Measurements from ENCODE around the gene NOS1AP.

NOS1AP gene

GRCh38 chr1:162258394-162258793 is 188.9 kb downstream of the NOS1AP start:
- H2BK5ac ChIP-seq (ENCODE audit: low read depth, low read length, poor library complexity, severe bottlenecking): no peak overlapping the region
- DNase-seq: no peak
- no peak overlapping the region for H3K27ac ChIP-seq (ENCODE audit: low read length, poor library complexity, severe bottlenecking)
- H2AK5ac ChIP-seq (ENCODE audit: low read length, severe bottlenecking): no peak overlapping the region
- H2AFZ ChIP-seq (ENCODE audit: low read depth, low read length): no peak overlapping the region
- H3K9me3 ChIP-seq (ENCODE audit: control insufficient read depth, low read length): no peaks in the 10 kb centered on the region
- H4K8ac ChIP-seq (ENCODE audit: low read length): no peak overlapping the region
- no peaks in the 10 kb centered on the region for H3K79me1 ChIP-seq (replicated peaks; ENCODE audit: low read length, poor library complexity, severe bottlenecking)
- no peak overlapping the region for H3K4me2 ChIP-seq (ENCODE audit: low read length, poor library complexity, severe bottlenecking)
- H2BK120ac ChIP-seq (ENCODE audit: low read depth, low read length): no peak overlapping the region
- H2BK12ac ChIP-seq (ENCODE audit: low read length in 2 of 2): no peak overlapping the region
- no peaks in the 10 kb centered on the region for H3K4me1 ChIP-seq (ENCODE audit: control insufficient read depth, insufficient read depth, low read depth, low read length)
- no peak overlapping the region for H3K18ac ChIP-seq (ENCODE audit: low read depth in 1 of 2, low read length in 2 of 2)
- H4K91ac ChIP-seq (ENCODE audit: low read length): no peak overlapping the region
- peaks cover 0 to 31% of the 10 kb centered on the region in 2 experiments for H3K27me3 ChIP-seq (ENCODE audit: control insufficient read depth in 1 of 2, insufficient read depth in 1 of 2, low read length in 2 of 2)
- 96% methylated on average over 2 of the region's 2 CpGs for WGBS
- H3K4me3 ChIP-seq (ENCODE audit: insufficient read depth in 1 of 2, low read depth in 1 of 2, low read length in 2 of 2): no peak overlapping the region
- H3K14ac ChIP-seq (ENCODE audit: low read length in 2 of 2): no peak overlapping the region
- H3K36me3 ChIP-seq (ENCODE audit: control insufficient read depth in 1 of 2, insufficient read depth in 2 of 2, low read depth in 1 of 2, low read length in 2 of 2): no peaks in the 10 kb centered on the region
- no peak overlapping the region for H3K9ac ChIP-seq (ENCODE audit: low read length)
- no peak overlapping the region for H3K23ac ChIP-seq (ENCODE audit: low read length in 2 of 2)
- no peak overlapping the region for H2BK15ac ChIP-seq (ENCODE audit: low read depth, poor library complexity, severe bottlenecking)
- no peak overlapping the region for H3K4ac ChIP-seq (ENCODE audit: low read depth in 1 of 2, low read length in 2 of 2)

GRCh38 chr1:162259894-162260455 is 190.5 kb downstream of the NOS1AP start:
- Histone ChIP-seq H3K23ac (ENCODE audit: low read length in 2 of 2) (no peak overlapping the region), H3K27me3 (ENCODE audit: control insufficient read depth in 1 of 2, insufficient read depth in 1 of 2, low read length in 2 of 2) (peaks cover 0 to 25% of the 10 kb centered on the region in 2 experiments)
- WGBS: 64% methylated on average over 1 of the region's 1 CpG

GRCh38 chr1:162264108-162264507 is 194.6 kb downstream of the NOS1AP start:
- H3K14ac ChIP-seq (ENCODE audit: low read length in 2 of 2): no peak overlapping the region
- no peak overlapping the region for H4K8ac ChIP-seq (ENCODE audit: low read length)
- WGBS: 76% methylated on average over 1 of the region's 1 CpG
- H2BK5ac ChIP-seq (ENCODE audit: low read depth, low read length, poor library complexity, severe bottlenecking): no peak overlapping the region
- no peak overlapping the region for H3K4ac ChIP-seq (ENCODE audit: low read depth in 1 of 2, low read length in 2 of 2)
- H4K91ac ChIP-seq (ENCODE audit: low read length): no peak overlapping the region
- no peak for DNase-seq
- H3K23ac ChIP-seq (ENCODE audit: low read length in 2 of 2): no peak overlapping the region
- no peaks in the 10 kb centered on the region for H3K4me1 ChIP-seq (ENCODE audit: control insufficient read depth, insufficient read depth, low read depth, low read length)
- no peak overlapping the region for H2BK12ac ChIP-seq (ENCODE audit: low read length in 2 of 2)
- no peak overlapping the region for H3K4me2 ChIP-seq (ENCODE audit: low read length, poor library complexity, severe bottlenecking)
- H3K36me3 ChIP-seq (ENCODE audit: control insufficient read depth in 1 of 2, insufficient read depth in 2 of 2, low read depth in 1 of 2, low read length in 2 of 2): no peaks in the 10 kb centered on the region
- no peak overlapping the region for H3K4me3 ChIP-seq (ENCODE audit: insufficient read depth in 1 of 2, low read depth in 1 of 2, low read length in 2 of 2)
- no peak overlapping the region for H2BK15ac ChIP-seq (ENCODE audit: low read depth, poor library complexity, severe bottlenecking)
- H3K27me3 ChIP-seq (ENCODE audit: control insufficient read depth in 1 of 2, insufficient read depth in 1 of 2, low read length in 2 of 2): peaks cover 0 to 23% of the 10 kb centered on the region in 2 experiments
- no peak overlapping the region for H2BK120ac ChIP-seq (ENCODE audit: low read depth, low read length)
- H3K18ac ChIP-seq (ENCODE audit: low read depth in 1 of 2, low read length in 2 of 2): no peak overlapping the region
- H2AFZ ChIP-seq (ENCODE audit: low read depth, low read length): no peak overlapping the region
- H3K27ac ChIP-seq (ENCODE audit: low read length, poor library complexity, severe bottlenecking): no peak overlapping the region
- H3K9me3 ChIP-seq (ENCODE audit: control insufficient read depth, low read length): no peaks in the 10 kb centered on the region
- no peak overlapping the region for H3K9ac ChIP-seq (ENCODE audit: low read length)
- peaks cover 2% of the 10 kb centered on the region for H3K79me1 ChIP-seq (replicated peaks; ENCODE audit: low read length, poor library complexity, severe bottlenecking)
- no peak overlapping the region for H2AK5ac ChIP-seq (ENCODE audit: low read length, severe bottlenecking)

More at GRCh38 chr1:162259894-162260455, 190.5 kb downstream of the NOS1AP start:
- Histone ChIP-seq H2BK120ac (ENCODE audit: low read depth, low read length) (no peak overlapping the region), H3K18ac (ENCODE audit: low read depth in 1 of 2, low read length in 2 of 2) (no peak overlapping the region), H2BK12ac (ENCODE audit: low read length in 2 of 2) (no peak overlapping the region), H3K9ac (ENCODE audit: low read length) (no peak overlapping the region), H4K91ac (ENCODE audit: low read length) (no peak overlapping the region), H3K36me3 (ENCODE audit: control insufficient read depth in 1 of 2, insufficient read depth in 2 of 2, low read depth in 1 of 2, low read length in 2 of 2) (no peaks in the 10 kb centered on the region), H3K4me3 (ENCODE audit: insufficient read depth in 1 of 2, low read depth in 1 of 2, low read length in 2 of 2) (no peak overlapping the region), H2AK5ac (ENCODE audit: low read length, severe bottlenecking) (no peak overlapping the region), H2AFZ (ENCODE audit: low read depth, low read length) (no peak overlapping the region), H2BK5ac (ENCODE audit: low read depth, low read length, poor library complexity, severe bottlenecking) (no peak overlapping the region), H3K14ac (ENCODE audit: low read length in 2 of 2) (no peak overlapping the region), H2BK15ac (ENCODE audit: low read depth, poor library complexity, severe bottlenecking) (no peak overlapping the region), H3K79me1 (replicated peaks; ENCODE audit: low read length, poor library complexity, severe bottlenecking) (no peaks in the 10 kb centered on the region), H3K27ac (ENCODE audit: low read length, poor library complexity, severe bottlenecking) (no peak overlapping the region), H3K4me2 (ENCODE audit: low read length, poor library complexity, severe bottlenecking) (no peak overlapping the region), H4K8ac (ENCODE audit: low read length) (no peak overlapping the region), H3K9me3 (ENCODE audit: control insufficient read depth, low read length) (no peaks in the 10 kb centered on the region), H3K4me1 (ENCODE audit: control insufficient read depth, insufficient read depth, low read depth, low read length) (no peaks in the 10 kb centered on the region), H3K4ac (ENCODE audit: low read depth in 1 of 2, low read length in 2 of 2) (no peak overlapping the region)
- DNase-seq: no peak

- Histone ChIP-seq H3K14ac (ENCODE audit: low read length in 2 of 2) (no peak overlapping the region), H3K4me2 (ENCODE audit: low read length, poor library complexity, severe bottlenecking) (no peak overlapping the region), H2AK5ac (ENCODE audit: low read length, severe bottlenecking) (no peak overlapping the region), H3K27ac (ENCODE audit: low read length, poor library complexity, severe bottlenecking) (no peak overlapping the region), H3K36me3 (ENCODE audit: control insufficient read depth in 1 of 2, insufficient read depth in 2 of 2, low read depth in 1 of 2, low read length in 2 of 2) (no peaks in the 10 kb centered on the region), H2BK120ac (ENCODE audit: low read depth, low read length) (no peak overlapping the region), H2BK15ac (ENCODE audit: low read depth, poor library complexity, severe bottlenecking) (no peak overlapping the region), H3K4me3 (ENCODE audit: insufficient read depth in 1 of 2, low read depth in 1 of 2, low read length in 2 of 2) (no peak overlapping the region), H2BK12ac (ENCODE audit: low read length in 2 of 2) (no peak overlapping the region), H3K23ac (ENCODE audit: low read length in 2 of 2) (no peak overlapping the region), H3K9ac (ENCODE audit: low read length) (no peak overlapping the region), H2AFZ (ENCODE audit: low read depth, low read length) (no peak overlapping the region), H2BK5ac (ENCODE audit: low read depth, low read length, poor library complexity, severe bottlenecking) (no peak overlapping the region), H3K18ac (ENCODE audit: low read depth in 1 of 2, low read length in 2 of 2) (no peak overlapping the region), H3K9me3 (ENCODE audit: control insufficient read depth, low read length) (no peaks in the 10 kb centered on the region), H3K4me1 (ENCODE audit: control insufficient read depth, insufficient read depth, low read depth, low read length) (no peaks in the 10 kb centered on the region), H3K27me3 (ENCODE audit: control insufficient read depth in 1 of 2, insufficient read depth in 1 of 2, low read length in 2 of 2) (peaks cover 0 to 21% of the 10 kb centered on the region in 2 experiments), H4K91ac (ENCODE audit: low read length) (no peak overlapping the region), H3K4ac (ENCODE audit: low read depth in 1 of 2, low read length in 2 of 2) (no peak overlapping the region), H3K79me1 (replicated peaks; ENCODE audit: low read length, poor library complexity, severe bottlenecking) (peaks cover 2% of the 10 kb centered on the region), H4K8ac (ENCODE audit: low read length) (no peak overlapping the region)
- no peak for DNase-seq
- WGBS: 91% methylated on average over 4 of the region's 4 CpGs
Measured at GRCh38 chr1:162265983-162266382, 196.5 kb downstream of the NOS1AP start.
